Glutamatergic neuron (in vitro differentiated cells): ENCODE data around the gene BLTP2. TPM values are rescaled to one million over a fixed set of nuclear protein-coding genes. Genes with fewer than 3 reads are reported as not detected.
"Not testable (repeated sequence)": the region's sequence is repeated elsewhere in the genome, so short reads cannot be mapped to it uniquely, and the experiment has no call there.

Experiments
- DNase-seq: peaks from one replicate; pipeline ENCODE4 v3.0.0; 2022
- H3K27ac Mint-ChIP-seq: one replicate; pipeline ENCODE4 v1.8.0; 2020; ENCODE audit warnings: mild to moderate bottlenecking, mixed read lengths, inconsistent platforms; ENCODE audit not compliant: unreplicated experiment
- H3K27me3 Mint-ChIP-seq: one replicate; pipeline ENCODE4 v1.8.0; 2020; ENCODE audit warnings: mild to moderate bottlenecking, moderate library complexity, mixed read lengths, inconsistent platforms; ENCODE audit not compliant: unreplicated experiment
- H3K36me3 Mint-ChIP-seq: one replicate; pipeline ENCODE4 v1.8.0; 2020; ENCODE audit warnings: mild to moderate bottlenecking, mixed read lengths, inconsistent platforms; ENCODE audit not compliant: unreplicated experiment
- H3K4me1 Mint-ChIP-seq: one replicate; pipeline ENCODE4 v1.8.0; 2020; ENCODE audit warnings: mild to moderate bottlenecking, low read depth, mixed read lengths, inconsistent platforms; ENCODE audit not compliant: unreplicated experiment
- H3K4me3 Mint-ChIP-seq: one replicate; pipeline ENCODE4 v1.8.0; 2020; ENCODE audit warnings: mild to moderate bottlenecking, mixed read lengths, inconsistent platforms; ENCODE audit not compliant: unreplicated experiment
- H3K9me3 Mint-ChIP-seq: one replicate; pipeline ENCODE4 v1.8.0; 2020; ENCODE audit warnings: mild to moderate bottlenecking, moderate library complexity, mixed read lengths, inconsistent platforms; ENCODE audit not compliant: unreplicated experiment
- CTCF ChIP-seq: fragments of 200-600 bp; sonication (generic); IDR thresholded peaks from one replicate; pipeline ENCODE4 v1.5.0; 2021; ENCODE audit not compliant: partially characterized antibody, unreplicated experiment
- total RNA-seq: library from RNA; stranded (reverse); fragmentation: NEBNext Ultra II Directional; extraction: Animal tissue kit (Norgen Biotek cat#: 25700); gene quantifications from one replicate; pipeline ENCODE4 v1.2.1, GENCODE V29; 2021; ENCODE audit not compliant: unreplicated experiment

BLTP2 gene
- total RNA-seq, 1 donor from 2014 or later, result 181 TPM

GRCh38 chr17:28661635-28662526 lies 16.9 kb upstream of the BLTP2 start, which contains the start of the genes SDF2 and SUPT6H:
TSS of gene SDF2 (minus strand) at chr17:28661906. CDS start at chr17:28661876, 30 bp downstream.
TSS of gene SUPT6H (plus strand) at chr17:28662205. CDS start at chr17:28673402, 11,197 bp downstream.
- TF ChIP-seq CTCF, result no peak
- peak within 1 kb of the TSS; percentile 99 for H3K4me3 Mint-ChIP-seq
- H3K27me3 Mint-ChIP-seq, result peaks cover 3% of the 10 kb centered on the region
- DNase-seq, result peak; percentile 93
- H3K4me1 Mint-ChIP-seq, result peaks cover 10% of the 10 kb centered on the region
- H3K36me3 Mint-ChIP-seq, result peaks cover 21% of the 10 kb centered on the region
- peak within 1 kb of the TSS; percentile 96 for H3K27ac Mint-ChIP-seq
- H3K9me3 Mint-ChIP-seq, result peaks cover 6% of the 10 kb centered on the region

GRCh38 chr17:28659497-28659881 lies 14.5 kb upstream of the BLTP2 start:
- not testable (repeated sequence) for H3K27ac Mint-ChIP-seq, H3K9me3 Mint-ChIP-seq, DNase-seq, H3K27me3 Mint-ChIP-seq
- Mint-ChIP-seq H3K4me1 (peaks cover 10% of the 10 kb centered on the region), H3K36me3 (peaks cover 21% of the 10 kb centered on the region), H3K4me3 (peak overlapping the region; percentile 99)

- not testable (repeated sequence) for H3K4me3 Mint-ChIP-seq, H3K27ac Mint-ChIP-seq, DNase-seq, H3K9me3 Mint-ChIP-seq, H3K4me1 Mint-ChIP-seq, H3K27me3 Mint-ChIP-seq
- peaks cover 21% of the 10 kb centered on the region for H3K36me3 Mint-ChIP-seq
Observed at GRCh38 chr17:28658766-28659496, 14.0 kb upstream of the BLTP2 start.

- H3K27me3 Mint-ChIP-seq, result not testable (repeated sequence)
- peaks cover 21% of the 10 kb centered on the region for H3K36me3 Mint-ChIP-seq
Observed at GRCh38 chr17:28658342-28658741, 13.4 kb upstream of the BLTP2 start.

GRCh38 chr17:28657756-28658155 lies 12.8 kb upstream of the BLTP2 start:
- no peak for TF ChIP-seq CTCF
- Mint-ChIP-seq H3K27me3 (peaks cover 3% of the 10 kb centered on the region), H3K36me3 (peaks cover 21% of the 10 kb centered on the region), H3K27ac (no peak overlapping the region), H3K4me3 (peak overlapping the region; percentile 27), H3K4me1 (peaks cover under 1% of the 10 kb centered on the region), H3K9me3 (peaks cover 6% of the 10 kb centered on the region)
- no peak for DNase-seq

More at GRCh38 chr17:28658342-28658741, 13.4 kb upstream of the BLTP2 start:
- DNase-seq, H3K9me3 Mint-ChIP-seq, H3K4me1 Mint-ChIP-seq, H3K27ac Mint-ChIP-seq, H3K4me3 Mint-ChIP-seq: not testable (repeated sequence)

GRCh38 chr17:28655160-28655559 lies 10.2 kb upstream of the BLTP2 start:
- Mint-ChIP-seq H3K27me3 (no peaks in the 10 kb centered on the region), H3K9me3 (peaks cover 2% of the 10 kb centered on the region), H3K27ac (no peak overlapping the region), H3K4me1 (no peaks in the 10 kb centered on the region), H3K36me3 (peaks cover 10% of the 10 kb centered on the region), H3K4me3 (no peak overlapping the region)
- TF ChIP-seq CTCF, result no peak
- DNase-seq, result no peak
